HT-29 (cell line): Measurements from ENCODE around the gene SYNDIG1L. TPM values are rescaled to one million over a fixed set of nuclear protein-coding genes. Genes with fewer than 3 reads are reported as not detected.
A peak's percentile ranks its signal among the peaks of the same experiment; 100 is the strongest.
"Not testable (repeated sequence)": the region's sequence is repeated elsewhere in the genome, so short reads cannot be mapped to it uniquely, and the experiment has no call there.

Source experiments
- DNase-seq: peaks from one replicate; pipeline ENCODE4 v3.0.0-alpha.2; 2015; ENCODE audit warnings: low spot score
- total RNA-seq: library from RNA; depleted of rRNA; stranded (reverse); fragments of >200 nt; shearing (Covaris generic); gene quantifications from 2 replicates; pipeline ENCODE4 v1.2.3, GENCODE V29; 2014

SYNDIG1L gene
- total RNA-seq, 1 experiment from 2014 or later: not detected

GRCh38 chr14:74403619-74404417 lies 22.2 kb downstream of the SYNDIG1L start:
- DNase-seq: no peak

DNA sequence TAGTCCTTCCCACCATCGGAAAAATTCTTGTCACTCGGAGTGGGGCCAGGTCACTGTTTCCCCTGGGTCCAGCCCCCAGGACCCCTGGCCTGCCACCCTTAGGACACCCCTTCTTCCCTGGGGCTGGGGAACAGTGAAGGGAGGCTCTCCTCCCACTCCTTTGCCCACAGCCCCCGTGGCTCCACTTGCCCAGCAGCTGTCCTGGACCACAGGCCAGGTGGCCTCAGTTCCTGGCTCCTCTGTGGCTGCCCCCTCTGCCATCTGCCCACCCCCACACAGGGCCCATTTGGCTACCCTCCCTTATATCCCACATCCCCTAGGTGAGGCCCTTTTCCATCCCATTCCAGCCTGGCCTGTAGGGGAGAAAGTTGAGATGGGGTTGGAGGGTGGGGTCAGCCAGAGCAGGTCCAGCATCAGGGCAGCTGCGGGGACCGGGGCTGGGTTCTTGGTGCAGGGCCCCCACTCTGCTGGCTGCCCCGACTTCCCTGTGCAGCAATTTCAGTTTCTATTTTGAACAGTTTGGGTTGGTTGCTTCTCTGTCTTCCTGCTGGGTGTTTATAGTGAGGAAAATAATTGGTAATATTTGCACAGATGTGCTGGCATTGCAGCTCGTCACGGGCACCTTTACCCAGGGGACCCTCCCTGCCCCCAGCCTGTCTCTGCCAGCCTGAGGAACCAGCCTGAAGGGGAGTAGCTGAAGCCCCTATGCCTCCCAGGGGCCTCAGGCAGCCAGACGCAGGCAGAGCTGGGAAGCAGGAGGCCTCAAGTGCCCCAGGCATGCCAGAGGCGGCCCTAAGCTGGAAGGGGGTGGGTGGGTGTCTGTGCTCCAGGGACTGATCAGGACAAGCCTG lies 23.4 kb downstream of the SYNDIG1L start:
- DNase-seq: no peak

GRCh38 chr14:74401504-74402241 lies 24.3 kb downstream of the SYNDIG1L start:
- DNase-seq: peak; percentile 4

GRCh38 chr14:74400919-74401503 lies 25.0 kb downstream of the SYNDIG1L start:
- no peak for DNase-seq

GRCh38 chr14:74400031-74400685 lies 25.9 kb downstream of the SYNDIG1L start:
- peak; percentile 3 for DNase-seq

GRCh38 chr14:74395094-74395493 lies 30.9 kb downstream of the SYNDIG1L start:
- DNase-seq: no peak

DNA sequence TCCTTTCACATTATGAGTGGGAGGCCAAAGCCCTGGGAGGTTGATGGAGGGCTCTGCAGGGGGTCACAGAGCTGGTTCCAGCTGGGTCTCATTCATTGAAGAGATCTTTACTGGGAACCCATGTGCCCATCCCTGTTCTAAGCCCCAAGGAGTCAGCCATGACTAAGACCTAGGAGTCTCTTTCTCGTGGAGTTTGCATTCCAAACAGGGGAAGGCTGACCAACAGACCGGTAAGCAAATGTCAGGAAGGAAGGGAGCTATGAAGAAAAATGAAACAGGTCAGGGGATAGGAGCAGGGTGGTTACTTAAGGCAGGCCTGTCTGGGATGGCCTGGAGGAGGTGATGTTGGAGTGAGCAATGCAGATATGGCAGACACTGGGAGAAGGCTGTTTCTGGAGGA lies 31.5 kb downstream of the SYNDIG1L start:
- no peak for DNase-seq

- DNase-seq: no peak
Observed at GRCh38 chr14:74392616-74393570, 33.1 kb downstream of the SYNDIG1L start.

DNA sequence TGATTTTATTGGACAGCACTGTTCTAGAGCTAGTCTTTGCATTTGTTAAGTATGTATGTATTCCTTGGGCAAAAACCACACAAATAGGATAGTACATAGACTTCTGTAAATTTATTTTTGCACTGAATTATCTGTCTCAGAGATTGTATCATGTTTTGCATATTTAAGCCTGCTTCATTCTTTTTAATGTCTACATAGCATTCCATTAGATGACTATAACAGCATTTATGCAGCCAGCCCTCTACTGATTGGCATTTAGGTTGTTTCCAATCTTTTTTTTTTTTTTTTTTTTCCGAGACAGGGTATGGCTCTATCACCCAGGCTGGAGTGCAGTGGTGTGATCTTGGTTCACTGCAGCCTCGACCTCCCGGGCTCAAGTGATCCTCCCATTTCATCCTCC lies 34.5 kb downstream of the SYNDIG1L start:
- DNase-seq: no peak

DNA sequence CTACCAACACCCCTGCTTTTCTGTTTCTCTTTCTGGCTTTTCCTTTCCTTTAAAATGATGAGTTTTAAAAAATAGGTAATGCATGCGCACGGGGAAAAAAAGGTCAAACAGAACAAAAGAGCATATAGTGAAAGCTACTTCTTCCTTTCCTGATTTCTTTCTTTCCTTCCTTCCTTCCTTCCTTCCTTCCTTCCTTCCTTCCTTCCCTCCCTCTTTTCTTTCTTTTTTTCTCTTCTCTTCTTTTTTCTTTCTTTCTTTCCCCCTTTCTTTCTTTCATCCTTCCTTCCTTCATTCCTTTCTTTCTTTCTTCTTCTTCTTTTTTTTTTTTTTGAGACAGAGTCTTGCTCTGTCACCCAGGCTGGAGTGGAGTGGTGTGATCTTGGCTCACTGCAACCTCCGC lies 35.5 kb downstream of the SYNDIG1L start:
- DNase-seq: not testable (repeated sequence)

DNA sequence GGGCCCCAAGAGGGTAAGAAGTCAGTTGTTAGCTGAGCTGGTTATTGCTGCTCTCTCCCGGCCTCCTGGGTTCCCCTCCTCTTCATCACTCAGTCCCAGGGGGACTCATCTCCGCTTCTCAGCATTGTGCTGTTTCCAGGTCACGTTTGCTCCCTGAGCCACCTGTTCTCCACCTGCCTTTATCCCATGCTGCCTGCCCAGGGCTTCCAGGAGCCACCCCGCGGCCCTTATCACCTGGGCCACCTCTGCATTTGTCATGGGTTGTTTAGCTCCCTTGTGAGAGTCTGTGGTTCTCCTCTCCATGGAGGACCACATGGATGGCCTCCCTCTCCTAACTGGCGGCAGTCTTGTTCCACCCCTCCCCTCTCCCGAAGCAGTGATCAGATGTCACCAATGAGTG lies 36.0 kb downstream of the SYNDIG1L start:
- no peak for DNase-seq

- DNase-seq: no peak
Observed at GRCh38 chr14:74382231-74382630, 43.8 kb downstream of the SYNDIG1L start.

GRCh38 chr14:74381571-74381970 lies 44.4 kb downstream of the SYNDIG1L start:
- DNase-seq: not testable (repeated sequence)

DNA sequence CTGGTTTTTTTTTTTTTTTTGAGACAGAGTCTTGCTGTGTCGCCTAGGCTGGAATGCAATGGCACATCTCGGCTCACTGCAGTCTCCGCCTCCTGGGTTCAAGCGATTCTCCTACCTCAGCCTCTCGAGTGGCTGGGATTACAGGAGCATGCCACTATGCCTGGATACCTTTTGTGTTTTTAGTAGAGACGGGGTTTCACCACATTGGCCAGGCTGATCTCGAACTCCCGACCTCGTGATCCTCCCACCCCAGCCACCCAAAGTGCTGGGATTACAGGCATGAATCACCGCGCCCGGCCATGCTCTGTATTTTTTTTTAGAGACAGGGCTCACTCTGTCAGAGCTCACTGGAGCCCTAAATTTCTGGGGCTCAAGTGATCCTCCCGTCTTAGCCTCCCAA lies 45.2 kb downstream of the SYNDIG1L start:
- DNase-seq: no peak

DNA sequence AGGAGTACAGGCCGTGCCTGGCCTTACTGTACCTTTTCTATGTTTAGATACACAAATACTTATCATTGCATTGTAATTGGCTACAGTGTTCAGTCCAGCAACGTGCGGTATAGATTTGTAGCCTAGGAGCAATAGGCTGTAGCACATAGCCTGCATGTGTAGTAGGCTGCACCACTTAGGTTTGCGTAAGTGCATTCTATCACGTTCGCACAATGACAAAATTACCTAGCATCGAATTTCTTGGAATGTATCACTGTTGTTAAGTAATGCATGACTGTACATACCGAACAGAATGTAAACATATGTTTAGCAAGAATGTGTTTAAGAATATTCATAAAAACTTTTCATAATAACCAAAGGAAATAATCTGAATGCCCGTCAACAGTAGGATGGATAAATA lies 45.8 kb downstream of the SYNDIG1L start:
- no peak for DNase-seq

DNA sequence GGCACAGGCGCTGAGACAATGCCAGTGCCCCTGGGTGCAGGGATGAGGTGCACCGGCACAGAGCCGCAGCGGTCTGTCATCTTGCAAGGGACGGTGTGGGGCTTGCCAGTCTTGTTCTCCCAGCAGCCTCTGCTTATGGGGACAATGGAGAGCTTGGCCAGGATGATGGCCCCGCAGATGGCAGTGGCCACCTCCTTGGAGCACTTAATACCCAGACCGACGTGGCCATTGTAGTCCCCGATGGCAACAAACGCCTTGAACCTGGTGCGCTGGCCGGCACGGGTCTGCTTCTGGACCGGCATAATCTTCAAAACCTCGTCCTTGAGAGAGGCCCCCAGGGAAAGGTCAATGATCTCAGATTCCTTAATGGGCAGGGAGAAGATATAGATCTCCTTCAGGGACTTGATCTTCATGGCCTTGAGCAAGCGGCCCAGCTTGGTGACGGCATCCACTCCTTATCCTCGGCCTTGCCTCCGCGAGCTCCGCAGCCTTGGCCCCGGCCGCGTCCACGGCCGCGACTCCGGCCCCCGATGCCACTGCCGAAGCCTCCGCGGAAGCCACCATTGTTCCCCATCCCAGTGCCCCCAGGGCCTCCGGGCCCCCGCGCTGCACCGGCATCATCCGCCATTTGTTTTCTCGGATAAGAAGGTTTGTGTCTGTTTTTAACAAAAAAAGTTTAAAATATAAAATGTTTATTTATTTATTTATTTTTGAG lies 47.9 kb downstream of the SYNDIG1L start:
- DNase-seq: no peak

GRCh38 chr14:74368441-74368840 lies 57.6 kb downstream of the SYNDIG1L start:
- DNase-seq: no peak

DNA sequence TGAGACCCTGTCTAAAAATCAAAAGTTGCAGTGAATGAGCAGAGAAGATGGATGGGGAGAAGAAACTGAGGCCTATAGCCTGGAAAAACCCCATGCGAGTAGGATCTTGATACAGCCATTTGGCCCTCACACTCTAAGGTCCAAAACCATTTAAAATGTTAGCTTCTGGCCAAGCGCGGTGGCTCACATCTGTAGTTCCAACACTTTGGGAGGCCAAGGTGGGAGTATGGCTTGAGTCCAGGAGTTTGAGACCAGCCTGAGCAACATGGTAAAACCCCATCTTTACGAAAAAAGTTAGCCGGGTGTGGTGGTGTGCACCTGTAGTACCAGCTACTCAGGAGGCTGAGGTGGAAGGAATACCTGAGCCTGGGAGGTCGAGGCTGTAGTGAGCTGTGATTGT lies 58.0 kb downstream of the SYNDIG1L start:
- DNase-seq: no peak

- no peak for DNase-seq
Observed at GRCh38 chr14:74364271-74364880, 61.6 kb downstream of the SYNDIG1L start.
